Activated naive CD8-positive, alpha-beta T cell treated with anti-CD3 and anti-CD28 coated beads, Interleukin-2, amount 50 U/mL, for 16 hours (primary cell): ENCODE data around the gene LIN9.
"Not testable (repeated sequence)": the region's sequence is repeated elsewhere in the genome, so short reads cannot be mapped to it uniquely, and the experiment has no call there.

ENCODE experiments used
- DNase-seq: peaks from one replicate; pipeline ENCODE4 v3.0.0-alpha.2; 2020; ENCODE audit warnings: low read depth, low spot score

LIN9 gene

DNA sequence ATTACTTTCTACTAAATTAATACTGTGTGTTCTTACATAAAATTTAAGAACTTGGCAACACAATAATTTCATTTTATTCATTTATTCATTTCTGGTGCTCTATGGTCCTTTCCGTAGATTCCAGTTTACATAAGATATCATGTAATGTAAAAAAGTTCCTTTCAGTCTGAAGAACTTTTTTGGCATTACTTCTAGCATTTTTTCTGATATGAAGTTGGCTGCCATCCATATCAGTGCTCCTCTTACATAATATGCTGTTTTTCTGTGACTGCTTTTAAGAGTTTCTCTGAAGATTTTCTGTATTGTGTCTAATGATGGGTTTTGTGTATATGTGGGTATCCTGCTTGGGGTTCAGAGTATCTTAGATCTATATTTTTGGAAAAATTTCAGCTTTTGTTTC lies 34.8 kb downstream of the LIN9 start:
- no peak for DNase-seq

GRCh38 chr1:226272233-226272902 lies 36.6 kb downstream of the LIN9 start:
- not testable (repeated sequence) for DNase-seq

- no peak for DNase-seq
Observed at GRCh38 chr1:226268421-226269124, 40.4 kb downstream of the LIN9 start.

GRCh38 chr1:226261818-226262217 lies 47.1 kb downstream of the LIN9 start:
- no peak for DNase-seq

- no peak for DNase-seq
Observed at GRCh38 chr1:226255380-226255779, 53.6 kb downstream of the LIN9 start.

DNA sequence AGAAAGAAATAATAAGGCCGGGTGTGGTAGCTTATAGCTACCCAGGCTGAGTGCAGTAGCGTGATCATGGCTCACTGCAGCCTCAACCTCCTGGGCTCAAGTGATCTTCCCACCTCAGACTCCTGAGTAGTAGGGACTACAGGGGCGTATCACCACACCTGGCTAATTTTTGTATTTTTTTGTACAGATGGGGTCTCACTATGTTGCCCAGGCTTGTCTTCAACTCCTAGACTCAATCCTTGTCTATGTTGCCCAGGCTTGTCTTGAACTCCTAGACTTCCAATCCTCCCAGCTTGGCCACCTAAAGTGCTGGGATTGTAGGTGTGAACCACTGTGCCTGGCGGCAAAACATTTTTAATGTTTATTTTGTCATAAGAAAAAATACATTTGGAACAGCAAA lies 55.0 kb downstream of the LIN9 start:
- no peak for DNase-seq

- not testable (repeated sequence) for DNase-seq
Observed at GRCh38 chr1:226252841-226253240, 56.1 kb downstream of the LIN9 start.

- no peak for DNase-seq
Observed at GRCh38 chr1:226250511-226250910, 58.5 kb downstream of the LIN9 start.

GRCh38 chr1:226248796-226249195 lies 60.2 kb downstream of the LIN9 start:
- no peak for DNase-seq

- DNase-seq, result no peak
Observed at GRCh38 chr1:226248091-226248490, 60.9 kb downstream of the LIN9 start.

DNA sequence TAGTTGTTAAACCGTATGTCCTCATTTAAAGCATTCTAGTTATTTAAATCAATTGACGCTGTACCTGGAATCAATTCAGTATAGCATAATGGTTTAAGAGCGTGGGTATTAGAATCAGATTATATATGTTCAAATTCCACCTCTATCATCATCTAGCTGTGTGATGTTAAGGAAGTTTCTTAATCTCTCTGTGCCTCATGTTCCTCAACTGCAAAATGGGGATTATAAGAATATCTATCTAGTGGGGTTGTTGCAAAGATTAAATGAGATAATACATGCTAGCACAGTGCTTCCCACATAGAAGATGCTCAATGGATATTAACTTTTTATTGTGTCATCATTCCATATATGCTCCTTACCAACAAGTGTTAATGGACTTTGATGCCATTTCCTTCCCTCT lies 69.5 kb downstream of the LIN9 start:
- no peak for DNase-seq

GRCh38 chr1:226236826-226237225 lies 72.1 kb downstream of the LIN9 start:
- DNase-seq, result no peak

DNA sequence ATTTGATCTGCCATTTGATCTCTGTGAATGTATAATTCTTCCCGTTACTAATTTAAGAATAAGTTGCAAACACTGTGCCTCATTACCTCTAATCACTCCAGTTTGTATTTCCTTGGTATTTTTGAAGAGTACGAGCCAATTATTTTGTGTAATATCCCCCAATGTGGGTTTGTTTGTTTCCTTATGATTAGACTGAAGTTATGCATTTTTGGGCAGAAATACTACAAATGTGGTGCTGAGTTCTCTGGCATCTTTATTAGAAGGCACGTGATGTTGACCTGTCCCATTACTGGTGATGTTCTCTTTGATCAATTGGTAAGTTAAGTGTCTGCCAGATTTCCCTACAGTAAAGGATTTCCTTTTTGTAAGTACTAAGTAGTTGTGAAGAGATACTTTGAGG lies 75.2 kb downstream of the LIN9 start:
- DNase-seq, result no peak

DNA sequence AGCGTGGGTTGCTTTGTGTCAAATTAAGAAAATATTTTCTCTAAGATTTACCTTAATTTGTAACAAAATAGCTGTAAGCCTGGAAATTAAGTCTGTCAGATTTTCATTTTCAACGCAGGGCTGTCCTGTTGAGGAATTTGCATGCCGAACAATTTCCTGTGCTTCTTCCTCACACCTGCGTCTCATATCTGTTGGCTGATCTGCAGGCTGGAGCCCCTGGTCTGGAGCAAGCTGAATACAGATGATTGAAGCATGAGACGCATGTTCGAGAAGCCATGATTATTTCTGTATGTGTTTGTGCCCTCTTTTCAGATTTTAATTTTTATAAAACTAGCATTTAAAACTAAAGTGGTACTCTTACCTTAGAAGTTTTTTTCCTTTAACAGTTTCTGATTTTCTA lies 75.7 kb downstream of the LIN9 start:
- DNase-seq, result no peak

GRCh38 chr1:226226601-226227000 lies 82.4 kb downstream of the LIN9 start:
- no peak for DNase-seq

GRCh38 chr1:226223786-226224244 lies 85.1 kb downstream of the LIN9 start:
- no peak for DNase-seq

DNA sequence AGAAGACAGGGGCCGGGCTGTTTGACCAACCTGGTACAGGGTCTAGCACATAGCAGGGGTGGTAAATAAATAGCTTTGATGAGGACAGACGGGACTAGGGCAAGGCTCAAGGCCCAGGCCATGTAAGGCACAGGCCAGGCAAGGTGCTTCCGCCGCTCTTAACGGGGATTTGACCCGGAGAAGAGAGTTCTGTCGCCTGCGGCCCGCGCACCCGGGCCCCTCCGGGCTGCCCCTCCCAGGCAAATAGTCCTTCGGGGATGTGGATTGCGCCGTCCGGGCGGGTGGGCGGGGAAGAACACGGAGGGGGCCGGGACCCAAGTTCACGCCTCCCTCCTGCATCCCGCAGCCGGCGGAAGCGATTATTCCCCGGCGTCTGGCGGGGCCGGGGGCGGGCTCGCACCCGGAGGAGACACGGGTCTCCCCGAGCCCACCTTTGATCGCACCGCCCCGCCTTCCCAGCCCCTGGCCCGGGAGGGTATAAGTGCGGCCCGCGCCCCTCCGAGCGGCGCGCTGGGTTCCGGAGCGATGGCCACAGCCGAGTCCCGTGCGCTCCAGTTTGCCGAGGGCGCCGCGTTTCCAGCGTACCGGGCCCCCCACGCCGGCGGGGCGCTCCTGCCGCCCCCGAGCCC lies 85.7 kb downstream of the LIN9 start, which contains the start of gene MIXL1:
TSS of gene MIXL1 (plus strand) at position 508 of the 629 bp plus-strand sequence. CDS start at position 526, 18 bp downstream.
- DNase-seq, result no peak

DNA sequence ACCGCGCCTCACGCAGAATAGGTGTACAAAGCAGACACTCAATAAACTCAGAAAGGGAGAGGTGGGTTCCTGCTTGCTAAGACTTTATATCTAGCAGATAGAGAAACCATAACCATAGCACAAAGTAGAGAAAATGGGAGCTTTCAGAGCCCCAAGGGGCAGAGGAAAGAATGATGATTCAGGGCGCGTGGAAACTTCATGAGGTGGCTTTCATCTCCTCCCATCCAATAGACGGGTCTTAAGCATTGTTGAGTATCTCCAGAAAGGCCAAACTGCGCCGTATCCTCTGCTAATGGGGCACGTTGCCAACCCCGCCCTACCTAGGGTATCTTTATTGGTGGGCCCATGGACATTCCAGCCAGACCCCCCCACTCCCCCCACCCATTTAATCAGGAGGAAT lies 86.3 kb downstream of the LIN9 start:
- DNase-seq, result no peak

GRCh38 chr1:226220473-226221189 lies 88.3 kb downstream of the LIN9 start:
- DNase-seq, result no peak

GRCh38 chr1:226217273-226217672 lies 91.7 kb downstream of the LIN9 start:
- no peak for DNase-seq

- DNase-seq, result no peak
Observed at GRCh38 chr1:226216056-226216455, 92.9 kb downstream of the LIN9 start.

DNA sequence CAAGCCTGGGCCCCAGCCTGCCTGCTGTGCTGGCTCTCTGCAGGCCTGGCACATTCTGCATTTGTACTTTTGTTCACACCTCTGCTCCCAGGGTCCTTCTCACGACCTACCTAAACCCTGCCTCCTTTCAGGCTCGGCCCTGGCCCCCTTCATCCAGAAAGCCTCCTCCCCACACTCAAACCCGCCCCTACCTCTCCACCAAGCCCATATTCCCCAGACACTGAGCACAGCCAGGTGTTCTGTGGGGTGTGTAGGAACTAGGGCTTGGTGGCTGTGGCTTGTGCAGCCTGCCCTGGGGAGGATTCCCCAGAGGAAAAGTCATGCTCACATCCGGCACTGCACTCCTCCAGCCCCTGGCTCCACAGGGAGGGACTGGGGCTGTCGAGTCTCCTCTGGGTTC lies 93.7 kb downstream of the LIN9 start:
- no peak for DNase-seq
